HuH-7 (cell line): ENCODE measurements around the gene CNTD1.

Experiments used
- DNase-seq: peaks from one replicate; pipeline ENCODE4 v3.0.0; 2011; ENCODE audit warnings: low spot score

The CNTD1 gene

GRCh38 chr17:42803074-42803883 lies 4.6 kb downstream of the CNTD1 start:
- DNase-seq, result no peak

GRCh38 chr17:42804918-42805367 lies 6.3 kb downstream of the CNTD1 start:
- no peak for DNase-seq

GRCh38 chr17:42806249-42806648 lies 7.6 kb downstream of the CNTD1 start:
- no peak for DNase-seq

- DNase-seq, result no peak
Observed at GRCh38 chr17:42809250-42809649, 10.6 kb downstream of the CNTD1 start.

- no peak for DNase-seq
Observed at GRCh38 chr17:42814633-42815399, 16.2 kb downstream of the CNTD1 start.

DNA sequence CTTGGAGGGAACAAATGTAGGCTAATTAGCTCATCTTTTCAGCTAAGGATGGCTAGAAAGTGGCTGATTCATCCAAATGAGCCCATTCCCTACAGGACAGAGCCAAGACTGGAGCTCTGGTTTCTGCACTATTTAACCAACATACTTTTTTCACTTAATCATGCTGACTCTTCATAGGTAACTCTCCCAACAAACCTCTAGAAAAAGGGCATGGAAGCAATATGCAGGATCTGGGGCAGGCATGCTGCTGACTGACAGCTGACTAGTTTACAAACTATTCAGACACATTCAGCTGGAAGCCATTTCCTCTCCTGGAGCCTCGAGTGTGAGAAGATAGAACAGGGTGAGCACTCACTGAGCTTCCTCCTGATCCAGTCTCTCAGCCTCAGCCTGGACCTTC lies 19.2 kb downstream of the CNTD1 start:
- DNase-seq, result no peak

GRCh38 chr17:42818379-42818778 lies 19.7 kb downstream of the CNTD1 start:
- DNase-seq, result no peak

GRCh38 chr17:42819939-42820535 lies 21.4 kb downstream of the CNTD1 start:
- peak; percentile 71 for DNase-seq

- DNase-seq, result no peak
Observed at GRCh38 chr17:42821176-42821575, 22.5 kb downstream of the CNTD1 start.

DNA sequence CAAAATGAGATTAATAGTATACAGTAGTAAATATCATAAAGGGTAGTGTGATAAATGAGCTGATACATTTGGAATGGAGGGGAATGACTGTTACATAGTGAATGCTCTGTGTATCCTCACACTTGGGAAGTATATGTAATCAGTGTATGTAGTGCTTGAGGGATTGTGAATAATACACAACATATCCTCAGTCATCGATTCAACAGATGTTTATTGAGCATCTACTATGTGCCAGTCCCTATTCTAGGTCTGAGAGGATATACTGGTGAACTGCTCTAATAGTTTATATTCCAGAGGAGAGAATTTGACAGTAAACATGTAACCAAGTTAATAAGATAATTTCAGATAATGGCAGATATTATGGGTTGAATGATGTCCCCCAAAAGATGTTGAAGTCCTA lies 28.8 kb downstream of the CNTD1 start:
- no peak for DNase-seq

GRCh38 chr17:42830971-42831370 lies 32.3 kb downstream of the CNTD1 start:
- no peak for DNase-seq

- no peak for DNase-seq
Observed at GRCh38 chr17:42832213-42832933, 33.7 kb downstream of the CNTD1 start.

- peak; percentile 92 for DNase-seq
Observed at GRCh38 chr17:42832934-42833766, 34.5 kb downstream of the CNTD1 start, which contains the start of gene PSME3. PSME3 (plus strand) TSS chr17:42833397; CDS start chr17:42833632, 235 bp downstream.

DNA sequence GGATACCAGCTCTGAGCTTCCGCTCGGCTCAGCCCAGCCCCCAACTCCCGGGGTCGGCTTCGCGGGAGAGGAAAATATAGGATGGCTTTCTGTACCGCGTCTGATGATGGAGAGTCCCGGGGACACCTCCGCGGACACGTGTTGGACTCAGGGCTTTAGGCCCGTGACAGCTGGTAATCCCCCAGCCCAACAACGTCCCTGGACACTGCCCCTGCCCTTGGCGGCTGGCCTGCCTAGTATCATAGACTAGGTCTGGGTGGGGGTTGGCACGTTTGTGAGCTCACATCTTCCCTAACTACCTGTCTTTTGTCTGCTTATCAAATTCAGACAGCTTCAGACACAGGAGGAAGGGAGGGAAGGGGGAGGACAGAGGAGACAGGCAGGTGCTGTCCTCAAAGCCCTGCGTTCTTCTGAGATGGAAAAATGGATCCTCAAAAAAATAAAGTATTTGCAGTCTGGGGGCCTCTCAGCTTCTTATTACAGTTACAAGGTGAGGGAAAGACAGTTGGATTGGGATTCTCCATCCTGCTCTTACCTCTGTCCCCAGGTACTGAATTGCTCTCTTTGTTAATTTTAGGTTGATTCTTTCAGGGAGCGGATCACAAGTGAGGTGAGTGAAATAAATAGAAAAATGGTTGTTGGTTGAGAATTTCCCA lies 35.2 kb downstream of the CNTD1 start:
- no peak for DNase-seq

DNA sequence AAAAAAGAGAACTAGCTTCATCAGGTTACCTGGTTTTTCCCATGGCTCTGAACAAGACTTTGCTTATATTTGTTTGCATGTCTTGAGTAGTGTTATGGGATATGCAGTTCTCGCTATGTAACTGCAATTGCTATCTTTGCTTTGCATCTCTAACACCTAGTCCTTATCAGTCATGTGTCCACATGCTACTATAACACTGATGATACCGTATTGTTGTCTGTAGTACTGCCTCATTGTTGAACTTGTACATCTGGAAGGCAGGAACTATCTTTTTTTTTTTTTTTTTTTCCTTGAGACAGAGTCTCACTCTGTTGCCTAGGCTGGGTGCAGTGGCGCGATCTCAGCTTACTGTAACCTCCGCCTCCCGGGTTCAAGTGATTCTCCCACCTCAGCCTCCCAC lies 37.1 kb downstream of the CNTD1 start:
- DNase-seq, result no peak

DNA sequence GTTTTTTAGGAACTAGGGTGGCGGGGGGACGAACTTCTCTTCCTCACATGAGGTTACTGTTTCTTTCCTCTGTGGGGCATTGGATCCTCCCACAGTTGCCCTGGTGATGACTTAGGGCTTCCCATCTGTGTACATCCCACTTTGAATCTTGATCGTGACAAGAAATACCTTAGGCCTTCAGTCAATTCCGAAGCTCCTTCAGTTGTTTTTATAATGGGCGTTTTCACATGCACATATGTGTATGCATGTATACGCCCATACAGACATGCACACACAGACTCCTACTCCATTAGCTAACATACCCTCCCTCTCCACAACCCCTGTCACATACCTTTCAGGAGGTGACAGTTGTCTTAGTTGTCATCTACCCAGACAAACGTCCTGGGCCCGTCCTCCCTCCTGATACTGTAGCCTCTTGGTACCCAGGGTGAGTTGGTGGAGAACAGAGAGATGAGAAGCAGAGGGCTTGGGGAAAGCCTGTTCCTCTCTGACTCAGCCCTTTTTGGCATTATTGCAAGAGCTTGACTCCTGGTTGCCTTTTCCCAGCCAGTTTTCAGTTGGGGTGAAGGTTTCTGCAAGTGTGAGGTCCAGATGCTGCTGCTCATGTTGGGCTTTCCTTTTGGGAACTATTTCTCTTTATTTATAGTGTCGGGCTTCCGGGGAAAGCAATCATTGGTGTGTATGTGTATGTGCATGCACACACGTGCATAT lies 43.5 kb downstream of the CNTD1 start:
- DNase-seq, result no peak

DNA sequence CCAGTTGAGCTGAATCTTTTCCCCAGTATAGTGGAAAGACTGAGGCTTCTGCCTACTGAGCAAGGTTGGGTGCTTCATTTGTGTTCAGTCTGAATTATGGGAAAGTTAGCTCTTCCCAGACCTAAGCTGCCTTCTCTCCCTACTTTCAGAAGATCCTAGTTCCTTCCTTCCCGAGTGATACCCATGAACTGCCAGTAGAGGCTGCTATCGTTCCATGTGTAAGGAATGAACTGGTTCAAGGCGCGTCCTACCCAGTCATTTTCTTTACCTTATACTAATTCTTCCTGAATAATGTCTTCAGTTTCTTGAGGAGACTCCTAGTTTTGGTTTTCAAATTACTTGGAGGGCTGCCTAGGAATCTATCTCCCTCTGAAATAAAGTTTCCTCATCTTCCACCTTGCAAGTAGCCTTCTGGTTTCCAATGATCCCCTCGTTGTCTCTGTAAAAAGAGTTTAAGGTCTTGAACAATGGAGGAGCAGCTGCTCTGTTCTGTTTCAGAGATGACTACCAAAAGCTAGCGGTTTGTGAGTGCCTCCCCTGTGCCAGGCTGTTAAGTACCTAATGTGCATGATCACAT lies 44.8 kb downstream of the CNTD1 start:
- DNase-seq, result peak; percentile 95

DNA sequence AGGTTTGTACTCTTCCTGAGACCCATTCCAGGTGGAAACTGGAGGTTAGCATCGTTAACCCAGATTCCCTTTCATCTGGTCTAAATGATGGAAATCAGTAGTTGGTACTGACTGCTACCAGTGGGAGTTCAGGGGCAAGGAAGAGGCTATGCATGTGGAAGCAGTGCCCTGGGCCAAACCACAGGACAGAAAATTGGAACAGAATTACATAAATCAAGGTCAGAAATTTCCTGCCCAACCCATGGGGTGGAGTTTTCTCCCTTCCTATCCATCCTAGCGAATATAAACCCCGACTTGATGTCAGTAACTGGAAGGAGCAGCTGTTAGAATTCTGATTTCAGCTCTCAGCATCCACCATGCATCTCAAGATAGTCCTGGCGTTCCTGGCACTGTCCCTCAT lies 45.6 kb downstream of the CNTD1 start, which contains the start of gene AOC2:
Gene AOC2 (plus strand): TSS at position 310 of the 400 bp plus-strand sequence. CDS start 47 bp downstream, at position 357.
- no peak for DNase-seq

- DNase-seq, result no peak
Observed at GRCh38 chr17:42844761-42845555, 46.3 kb downstream of the CNTD1 start.
